GM06990 (cell line): ENCODE data around the gene KCNH8.

ENCODE experiments used
- DNase-seq: peaks from one replicate; pipeline ENCODE4 v3.0.0-alpha.2; 2011; ENCODE audit not compliant: insufficient read length; ENCODE audit errors: extremely low read depth
- H3K27me3 ChIP-seq: replicated peaks from 2 replicates; pipeline ENCODE4 v1.6.0; 2011; ENCODE audit warnings: low read length; ENCODE audit not compliant: control insufficient read depth, insufficient read depth
- H3K36me3 ChIP-seq: 2 replicates; pipeline ENCODE4 v1.5.1; 2011; ENCODE audit warnings: low read length; ENCODE audit not compliant: control insufficient read depth, insufficient read depth
- H3K4me3 ChIP-seq: replicated peaks from 2 replicates; pipeline ENCODE4 v1.5.1; 2011; ENCODE audit warnings: low read depth, mild to moderate bottlenecking, control low read depth, low read length
- CTCF ChIP-seq: IDR thresholded peaks from 2 replicates; pipeline ENCODE4 v1.5.1; 2011; ENCODE audit warnings: low read length, control low read depth, mild to moderate bottlenecking, inconsistent platforms; ENCODE audit not compliant: insufficient read depth, poor library complexity, severe bottlenecking

Gene KCNH8

GRCh38 chr3:19213603-19214220, 65.4 kb downstream of the KCNH8 start:
- TF ChIP-seq CTCF: peak; percentile 38
- Histone ChIP-seq H3K4me3 (no peak overlapping the region), H3K27me3 (no peaks in the 10 kb centered on the region), H3K36me3 (no peaks in the 10 kb centered on the region)
- DNase-seq: no peak

GRCh38 chr3:19215427-19215826, 67.1 kb downstream of the KCNH8 start:
- no peak for DNase-seq
- Histone ChIP-seq H3K36me3 (no peaks in the 10 kb centered on the region), H3K4me3 (no peak overlapping the region), H3K27me3 (no peaks in the 10 kb centered on the region)
- TF ChIP-seq CTCF: no peak

- no peaks in the 10 kb centered on the region for H3K27me3 ChIP-seq
- H3K36me3 ChIP-seq: no peaks in the 10 kb centered on the region
- DNase-seq: no peak
- no peak overlapping the region for H3K4me3 ChIP-seq
- TF ChIP-seq CTCF: no peak
These were observed 68.5 kb downstream of the KCNH8 start for GRCh38 chr3:19216669-19217337.

- Histone ChIP-seq H3K4me3 (no peak overlapping the region), H3K36me3 (no peaks in the 10 kb centered on the region), H3K27me3 (no peaks in the 10 kb centered on the region)
- no peak for DNase-seq
- TF ChIP-seq CTCF: no peak
These were observed 72.0 kb downstream of the KCNH8 start for GRCh38 chr3:19220311-19220710.

- DNase-seq: no peak
- H3K36me3 ChIP-seq: no peaks in the 10 kb centered on the region
- no peak for TF ChIP-seq CTCF
- no peak overlapping the region for H3K4me3 ChIP-seq
- no peaks in the 10 kb centered on the region for H3K27me3 ChIP-seq
These were observed 72.8 kb downstream of the KCNH8 start for GRCh38 chr3:19221081-19221480.
